GM12865 (cell line): ENCODE measurements around the gene GPR153.

ENCODE experiments used
- DNase-seq: peaks from one replicate; pipeline ENCODE4 v3.0.0; 2010; ENCODE audit warnings: low read depth
- H3K4me3 ChIP-seq: 2 replicates; pipeline ENCODE4 v1.5.1; 2011; ENCODE audit warnings: mild to moderate bottlenecking, low read depth, low read length, control low read depth
- TF ChIP-seq, protein P1 (sequence below): IDR thresholded peaks from 2 replicates; pipeline ENCODE4 v1.5.1; 2011; ENCODE audit warnings: low read length, control low read depth, low read depth, inconsistent platforms; ENCODE audit not compliant: insufficient read depth; ENCODE audit errors: missing control alignments

The GPR153 gene

GRCh38 chr1:6274622-6275139 is 13.8 kb upstream of the GPR153 start:
- TF ChIP-seq, protein P1, sequence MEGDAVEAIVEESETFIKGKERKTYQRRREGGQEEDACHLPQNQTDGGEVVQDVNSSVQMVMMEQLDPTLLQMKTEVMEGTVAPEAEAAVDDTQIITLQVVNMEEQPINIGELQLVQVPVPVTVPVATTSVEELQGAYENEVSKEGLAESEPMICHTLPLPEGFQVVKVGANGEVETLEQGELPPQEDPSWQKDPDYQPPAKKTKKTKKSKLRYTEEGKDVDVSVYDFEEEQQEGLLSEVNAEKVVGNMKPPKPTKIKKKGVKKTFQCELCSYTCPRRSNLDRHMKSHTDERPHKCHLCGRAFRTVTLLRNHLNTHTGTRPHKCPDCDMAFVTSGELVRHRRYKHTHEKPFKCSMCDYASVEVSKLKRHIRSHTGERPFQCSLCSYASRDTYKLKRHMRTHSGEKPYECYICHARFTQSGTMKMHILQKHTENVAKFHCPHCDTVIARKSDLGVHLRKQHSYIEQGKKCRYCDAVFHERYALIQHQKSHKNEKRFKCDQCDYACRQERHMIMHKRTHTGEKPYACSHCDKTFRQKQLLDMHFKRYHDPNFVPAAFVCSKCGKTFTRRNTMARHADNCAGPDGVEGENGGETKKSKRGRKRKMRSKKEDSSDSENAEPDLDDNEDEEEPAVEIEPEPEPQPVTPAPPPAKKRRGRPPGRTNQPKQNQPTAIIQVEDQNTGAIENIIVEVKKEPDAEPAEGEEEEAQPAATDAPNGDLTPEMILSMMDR, result no peak
- no peak overlapping the region for H3K4me3 ChIP-seq
- DNase-seq, result no peak

- no peak for DNase-seq
- no peak overlapping the region for H3K4me3 ChIP-seq
- TF ChIP-seq, protein P1, result no peak
Measured at GRCh38 chr1:6274102-6274501, 13.2 kb upstream of the GPR153 start.

- no peak for DNase-seq
- TF ChIP-seq, protein P1, result no peak
- H3K4me3 ChIP-seq, result no peak overlapping the region
Measured at GRCh38 chr1:6273380-6273891, 12.5 kb upstream of the GPR153 start.

DNA sequence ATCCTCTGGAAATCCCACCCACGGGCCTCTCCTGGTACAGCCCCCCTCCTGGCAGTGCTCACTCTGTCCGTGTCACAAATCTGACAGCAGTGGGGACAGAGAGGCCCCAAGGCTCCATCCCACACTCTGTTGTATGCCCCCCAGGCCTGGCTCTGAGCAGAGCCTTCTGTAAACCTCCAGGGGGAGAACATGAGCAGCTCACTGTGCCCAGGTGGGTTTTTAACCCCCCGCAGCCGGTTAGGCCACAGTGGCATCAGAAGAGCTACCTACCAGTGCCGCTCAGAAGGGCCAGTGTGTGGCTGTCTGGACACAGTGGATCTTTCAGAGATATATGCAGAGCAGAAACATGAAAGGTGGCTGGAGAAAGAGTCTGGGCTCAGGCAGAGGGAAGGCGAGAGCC is 12.0 kb upstream of the GPR153 start:
- H3K4me3 ChIP-seq, result no peak overlapping the region
- TF ChIP-seq, protein P1, result no peak
- DNase-seq, result no peak

GRCh38 chr1:6272452-6272851 is 11.6 kb upstream of the GPR153 start:
- DNase-seq, result no peak
- TF ChIP-seq, protein P1, result no peak
- H3K4me3 ChIP-seq, result no peak overlapping the region

- H3K4me3 ChIP-seq, result no peak overlapping the region
- TF ChIP-seq, protein P1, result no peak
- no peak for DNase-seq
Measured at GRCh38 chr1:6271554-6271953, 10.7 kb upstream of the GPR153 start.

DNA sequence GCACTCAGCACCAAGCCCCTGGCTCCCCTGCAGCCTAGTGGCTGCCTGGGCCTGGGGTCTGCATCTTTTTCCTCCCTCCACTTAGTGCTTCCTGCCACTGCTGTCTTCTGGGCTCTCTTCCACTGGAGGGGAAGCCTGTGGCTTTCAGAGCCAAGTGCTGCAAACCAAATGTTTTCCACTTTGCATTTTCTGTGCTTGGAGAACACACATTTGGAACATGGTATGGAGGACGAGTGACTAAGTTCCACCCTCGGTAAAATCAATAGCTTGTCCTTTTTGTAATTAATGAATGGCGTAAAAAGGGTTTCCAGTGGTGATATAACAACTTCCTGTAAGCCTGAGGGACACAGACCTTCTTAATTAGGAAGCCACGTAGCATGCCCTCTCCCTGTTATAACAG is 10.1 kb upstream of the GPR153 start:
- DNase-seq, result no peak
- H3K4me3 ChIP-seq, result no peak overlapping the region
- TF ChIP-seq, protein P1, result no peak
